Sigmoid colon (tissue), 7 donors: ENCODE results near the gene ZSCAN22. TPM values are rescaled to one million over a fixed set of nuclear protein-coding genes. Genes with fewer than 3 reads are reported as not detected.

ENCODE experiments used
- DNase-seq: peaks from one replicate; pipeline ENCODE4 v3.0.0-alpha.2; 2019
- H3K27ac ChIP-seq, 4 donors: fragments of 200-600 bp; sonication (generic); one replicate each; pipeline ENCODE4 v1.5.1; 2016 to 2019; ENCODE audit warnings: mild to moderate bottlenecking in 1 of 4
- H3K27me3 ChIP-seq, 3 donors: fragments of 200-600 bp; sonication (generic); one replicate each; pipeline ENCODE4 v1.5.1; 2019; ENCODE audit warnings: mild to moderate bottlenecking in 1 of 3
- H3K36me3 ChIP-seq, 4 donors: fragments of 200-600 bp; sonication (generic); one replicate each; pipeline ENCODE4 v1.5.1; 2016 to 2019
- H3K4me1 ChIP-seq, 4 donors: fragments of 200-600 bp; sonication (generic); one replicate each; pipeline ENCODE4 v1.5.1; 2017 to 2019
- H3K4me3 ChIP-seq, 4 donors: fragments of 200-600 bp; sonication (generic); one replicate each; pipeline ENCODE4 v1.5.1; 2017 to 2019; ENCODE audit warnings: mild to moderate bottlenecking in 2 of 4, moderate library complexity in 1 of 4
- H3K9me3 ChIP-seq, 4 donors: fragments of 200-600 bp in 3 of 4; sonication (generic) in 3 of 4; one replicate each; pipeline versions ENCODE4 v1.5.1 to v1.6.1; 2013 to 2019
- EP300 ChIP-seq, 4 donors: sonication (generic); formaldehyde crosslinking; IDR thresholded peaks; one replicate each; pipeline ENCODE4 v1.6.1; 2017; ENCODE audit warnings: antibody characterized with exemption in 4 of 4
- POLR2A ChIP-seq, 2 donors: fragments of 450-650 bp; IDR thresholded peaks; one replicate each; pipeline ENCODE4 v1.6.1; 2016; ENCODE audit warnings: antibody characterized with exemption in 2 of 2, mild to moderate bottlenecking in 2 of 2, moderate library complexity in 2 of 2
- POLR2AphosphoS5 ChIP-seq, 4 donors: sonication (generic); formaldehyde crosslinking; IDR thresholded peaks; one replicate each; pipeline ENCODE4 v1.6.1; 2017; ENCODE audit warnings: antibody characterized with exemption in 4 of 4
- WGBS, 2 donors: extraction: QIAGEN DNeasy Blood & Tissue Kit; methylation state at CpG; one replicate each; pipeline ENCODE4 v1.1.7; 2013; 5-methylcytosine and 5-hydroxymethylcytosine counted together
- intact Hi-C: fragments of 100-400 bp; cut with DNase I; formaldehyde crosslinking; loops from one replicate; pipeline ENCODE4 v1.15.1; 2023
- polyA plus RNA-seq, 3 donors: library from polyadenylated mRNA; stranded (reverse); fragments of 200-250 nt; gene quantifications; one replicate each; pipeline ENCODE4 v1.2.3, GENCODE V29; 2013
- total RNA-seq, 4 donors: library from RNA; depleted of rRNA; stranded (reverse); fragments of >200 nt; gene quantifications; one replicate each; pipeline ENCODE4 v1.1.0, GENCODE V29; 2016
- TF ChIP-seq, protein P1 (sequence below), 4 experiments: fragments of 450-650 bp in 3 of 4; fragments of 200-600 bp in 1 of 4; IDR thresholded peaks; one replicate each; pipeline ENCODE4 v1.5.1; 2016 to 2019; ENCODE audit warnings: antibody characterized with exemption in 4 of 4, mild to moderate bottlenecking in 3 of 4, moderate library complexity in 2 of 4
- donor health status: healthy with polysubstance abuse.
- donor health status: Bipolar disorder and iron deficiency.
- donor health status: healthy.

ZSCAN22 gene
- total and polyA plus RNA-seq, 7 donors, result 0.60 to 3.6 (median 1.4) TPM

- H3K9me3 ChIP-seq, result no peaks in the 10 kb centered on the region
- peaks cover 0 to 17% (median 14%) of the 10 kb centered on the region in 4 donors for H3K4me1 ChIP-seq
- 27 to 37% methylated on average over 7 of the region's 7 CpGs for WGBS, 2 donors
- H3K27ac ChIP-seq, result peak overlapping the region; percentile 88 to 93 (median 90)
- intact Hi-C loops, result loop anchor here (1.0 to 5.0 kb wide), 3 partner anchors 23 to 122 kb away; partner anchors contain the start of genes ZNF274 and ZNF8
- peak overlapping the region; percentile 12 to 90 (median 84) for H3K4me3 ChIP-seq
- peaks cover 12 to 51% (median 13%) of the 10 kb centered on the region in 4 donors for H3K36me3 ChIP-seq
- no peaks in the 10 kb centered on the region for H3K27me3 ChIP-seq
- DNase-seq, result no peak
- TF ChIP-seq EP300 (IDR thresholded peaks at IDR 0.05), result no peak
- TF ChIP-seq, protein P1, sequence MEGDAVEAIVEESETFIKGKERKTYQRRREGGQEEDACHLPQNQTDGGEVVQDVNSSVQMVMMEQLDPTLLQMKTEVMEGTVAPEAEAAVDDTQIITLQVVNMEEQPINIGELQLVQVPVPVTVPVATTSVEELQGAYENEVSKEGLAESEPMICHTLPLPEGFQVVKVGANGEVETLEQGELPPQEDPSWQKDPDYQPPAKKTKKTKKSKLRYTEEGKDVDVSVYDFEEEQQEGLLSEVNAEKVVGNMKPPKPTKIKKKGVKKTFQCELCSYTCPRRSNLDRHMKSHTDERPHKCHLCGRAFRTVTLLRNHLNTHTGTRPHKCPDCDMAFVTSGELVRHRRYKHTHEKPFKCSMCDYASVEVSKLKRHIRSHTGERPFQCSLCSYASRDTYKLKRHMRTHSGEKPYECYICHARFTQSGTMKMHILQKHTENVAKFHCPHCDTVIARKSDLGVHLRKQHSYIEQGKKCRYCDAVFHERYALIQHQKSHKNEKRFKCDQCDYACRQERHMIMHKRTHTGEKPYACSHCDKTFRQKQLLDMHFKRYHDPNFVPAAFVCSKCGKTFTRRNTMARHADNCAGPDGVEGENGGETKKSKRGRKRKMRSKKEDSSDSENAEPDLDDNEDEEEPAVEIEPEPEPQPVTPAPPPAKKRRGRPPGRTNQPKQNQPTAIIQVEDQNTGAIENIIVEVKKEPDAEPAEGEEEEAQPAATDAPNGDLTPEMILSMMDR (IDR thresholded peaks at IDR 0.05), result no peak
- TF ChIP-seq POLR2AphosphoS5 (IDR thresholded peaks at IDR 0.05), result no peak
- TF ChIP-seq POLR2A (IDR thresholded peaks at IDR 0.05), result no peak
Observed at GRCh38 chr19:58304748-58305064, 22.1 kb upstream of the ZSCAN22 start.

GRCh38 chr19:58305065-58305931 lies 21.5 kb upstream of the ZSCAN22 start, which contains the start of gene ERVK3-1:
ERVK3-1 (plus strand) TSS chr19:58305377; CDS start chr19:58312169, 6,792 bp downstream.
- DNase-seq, result peak; percentile 98
- peak within 1 kb of the TSS; percentile 88 to 93 (median 90) for H3K27ac ChIP-seq
- WGBS, 2 donors, result 1% methylated on average over 55 of the region's 55 CpGs
- no peaks in the 10 kb centered on the region for H3K27me3 ChIP-seq
- H3K36me3 ChIP-seq, result peaks cover 6 to 45% (median 9%) of the 10 kb centered on the region in 4 donors
- H3K4me3 ChIP-seq, result peak within 1 kb of the TSS; percentile 80 to 93 (median 90)
- peaks cover 0 to 17% (median 14%) of the 10 kb centered on the region in 4 donors for H3K4me1 ChIP-seq
- TF ChIP-seq POLR2A (IDR thresholded peaks at IDR 0.05), result peak; percentile 83 to 88
- TF ChIP-seq POLR2AphosphoS5 (IDR thresholded peaks at IDR 0.05), result peak; percentile 97 to 98 (median 98)
- TF ChIP-seq EP300 (IDR thresholded peaks at IDR 0.05), result peak in 1 of 4 donors; percentile 62
- TF ChIP-seq, protein P1 (IDR thresholded peaks at IDR 0.05), result peak in 3 of 4 experiments; percentile 21 to 44 (median 36)
- intact Hi-C loops, result loop anchor here (1.0 to 2.0 kb wide), 2 partner anchors 22 to 26 kb away; partner anchors contain the start of gene ZNF8
- no peaks in the 10 kb centered on the region for H3K9me3 ChIP-seq

DNA sequence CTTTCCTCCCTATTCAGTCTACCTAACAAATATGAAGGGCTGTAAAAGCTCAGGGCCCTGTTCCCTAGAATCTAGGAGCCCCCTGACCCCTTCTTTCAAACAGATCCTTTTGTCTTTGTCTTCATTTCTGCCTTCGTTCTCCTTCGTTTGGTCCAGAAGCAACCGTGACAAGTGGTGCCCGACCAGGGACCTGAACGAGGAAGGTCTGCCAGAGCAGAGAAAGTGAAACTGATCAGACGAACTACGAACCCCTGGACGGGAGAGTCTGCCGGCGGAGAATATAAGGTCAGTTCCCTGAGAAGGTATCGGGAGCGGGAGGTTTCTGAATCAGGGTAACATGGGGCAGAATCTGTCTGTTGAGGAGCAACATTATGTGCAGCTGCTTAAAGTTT lies 20.9 kb upstream of the ZSCAN22 start:
- Histone ChIP-seq H3K27ac (peak overlapping the region; percentile 88 to 93 (median 90)), H3K27me3 (no peaks in the 10 kb centered on the region), H3K36me3 (peaks cover under 1 to 39% (median 5%) of the 10 kb centered on the region in 4 donors), H3K4me3 (peak overlapping the region; percentile 80 to 93 (median 90)), H3K4me1 (peaks cover 0 to 17% (median 14%) of the 10 kb centered on the region in 4 donors), H3K9me3 (no peaks in the 10 kb centered on the region)
- WGBS, 2 donors, result 46 to 60% methylated on average over 12 of the region's 12 CpGs
- TF ChIP-seq EP300 (IDR thresholded peaks at IDR 0.05), result no peak
- no peak for TF ChIP-seq POLR2AphosphoS5 (IDR thresholded peaks at IDR 0.05)
- TF ChIP-seq POLR2A (IDR thresholded peaks at IDR 0.05), result no peak
- TF ChIP-seq, protein P1 (IDR thresholded peaks at IDR 0.05), result no peak
- intact Hi-C loops, result loop anchor here (1.0 to 2.0 kb wide), 2 partner anchors 21 to 27 kb away; partner anchors contain the start of gene ZNF8
- DNase-seq, result no peak

GRCh38 chr19:58307736-58308135 lies 19.1 kb upstream of the ZSCAN22 start:
- intact Hi-C loops, result no loop called here
- Histone ChIP-seq H3K27me3 (no peaks in the 10 kb centered on the region), H3K27ac (no peak overlapping the region), H3K9me3 (no peaks in the 10 kb centered on the region), H3K4me1 (peaks cover 0 to 17% (median 14%) of the 10 kb centered on the region in 4 donors), H3K4me3 (no peak overlapping the region), H3K36me3 (peaks cover 8 to 42% (median 14%) of the 10 kb centered on the region in 4 donors)
- WGBS, 2 donors, result 94% methylated on average over 4 of the region's 4 CpGs
- no peak for DNase-seq
- TF ChIP-seq, protein P1 (IDR thresholded peaks at IDR 0.05), result no peak
- no peak for TF ChIP-seq EP300 (IDR thresholded peaks at IDR 0.05)
- no peak for TF ChIP-seq POLR2A (IDR thresholded peaks at IDR 0.05)
- no peak for TF ChIP-seq POLR2AphosphoS5 (IDR thresholded peaks at IDR 0.05)
